Measurements from ENCODE around the gene MMS22L.

DNA sequence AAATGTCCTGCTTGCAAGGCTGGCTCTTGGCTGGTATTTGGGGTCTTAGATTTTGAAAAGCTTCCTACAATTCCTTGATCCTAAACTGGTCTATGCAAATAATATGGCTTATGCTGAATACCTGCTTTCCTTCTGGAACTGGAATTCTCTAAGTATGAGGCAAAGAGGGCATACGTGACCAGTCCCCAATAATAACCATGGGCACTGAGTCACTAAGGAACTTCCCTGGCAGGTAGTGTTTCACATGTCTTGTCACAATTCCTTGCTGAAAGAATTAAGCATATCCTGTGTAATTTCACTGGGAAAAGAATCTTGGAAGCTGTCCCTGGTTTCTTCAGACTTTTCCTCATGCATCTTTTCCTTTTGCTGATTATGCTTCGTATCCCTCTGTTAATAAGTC is 106.5 kb downstream of the MMS22L start:
- no peak for TF ChIP-seq SPI1 (IDR thresholded peaks at IDR 0.05; ENCODE audit: borderline replicate concordance, low read depth)
- TF ChIP-seq, protein P1, sequence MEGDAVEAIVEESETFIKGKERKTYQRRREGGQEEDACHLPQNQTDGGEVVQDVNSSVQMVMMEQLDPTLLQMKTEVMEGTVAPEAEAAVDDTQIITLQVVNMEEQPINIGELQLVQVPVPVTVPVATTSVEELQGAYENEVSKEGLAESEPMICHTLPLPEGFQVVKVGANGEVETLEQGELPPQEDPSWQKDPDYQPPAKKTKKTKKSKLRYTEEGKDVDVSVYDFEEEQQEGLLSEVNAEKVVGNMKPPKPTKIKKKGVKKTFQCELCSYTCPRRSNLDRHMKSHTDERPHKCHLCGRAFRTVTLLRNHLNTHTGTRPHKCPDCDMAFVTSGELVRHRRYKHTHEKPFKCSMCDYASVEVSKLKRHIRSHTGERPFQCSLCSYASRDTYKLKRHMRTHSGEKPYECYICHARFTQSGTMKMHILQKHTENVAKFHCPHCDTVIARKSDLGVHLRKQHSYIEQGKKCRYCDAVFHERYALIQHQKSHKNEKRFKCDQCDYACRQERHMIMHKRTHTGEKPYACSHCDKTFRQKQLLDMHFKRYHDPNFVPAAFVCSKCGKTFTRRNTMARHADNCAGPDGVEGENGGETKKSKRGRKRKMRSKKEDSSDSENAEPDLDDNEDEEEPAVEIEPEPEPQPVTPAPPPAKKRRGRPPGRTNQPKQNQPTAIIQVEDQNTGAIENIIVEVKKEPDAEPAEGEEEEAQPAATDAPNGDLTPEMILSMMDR (IDR thresholded peaks at IDR 0.05; ENCODE audit: insufficient read depth, low read length): no peak
- no peak for TF ChIP-seq POLR2AphosphoS5 (IDR thresholded peaks at IDR 0.05; ENCODE audit: low read depth)

Measured in HL-60 (cell line).